NCI-H82 treated with DMSO at 0.1 percent for 48 hours (cell line): ENCODE data around the gene MFAP4.

Experiments
- DNase-seq: peaks from one replicate; lab custom pipeline; 2025; ENCODE audit not compliant: unreplicated experiment; lab: John Stamatoyannopoulos, UW

The MFAP4 gene

DNA sequence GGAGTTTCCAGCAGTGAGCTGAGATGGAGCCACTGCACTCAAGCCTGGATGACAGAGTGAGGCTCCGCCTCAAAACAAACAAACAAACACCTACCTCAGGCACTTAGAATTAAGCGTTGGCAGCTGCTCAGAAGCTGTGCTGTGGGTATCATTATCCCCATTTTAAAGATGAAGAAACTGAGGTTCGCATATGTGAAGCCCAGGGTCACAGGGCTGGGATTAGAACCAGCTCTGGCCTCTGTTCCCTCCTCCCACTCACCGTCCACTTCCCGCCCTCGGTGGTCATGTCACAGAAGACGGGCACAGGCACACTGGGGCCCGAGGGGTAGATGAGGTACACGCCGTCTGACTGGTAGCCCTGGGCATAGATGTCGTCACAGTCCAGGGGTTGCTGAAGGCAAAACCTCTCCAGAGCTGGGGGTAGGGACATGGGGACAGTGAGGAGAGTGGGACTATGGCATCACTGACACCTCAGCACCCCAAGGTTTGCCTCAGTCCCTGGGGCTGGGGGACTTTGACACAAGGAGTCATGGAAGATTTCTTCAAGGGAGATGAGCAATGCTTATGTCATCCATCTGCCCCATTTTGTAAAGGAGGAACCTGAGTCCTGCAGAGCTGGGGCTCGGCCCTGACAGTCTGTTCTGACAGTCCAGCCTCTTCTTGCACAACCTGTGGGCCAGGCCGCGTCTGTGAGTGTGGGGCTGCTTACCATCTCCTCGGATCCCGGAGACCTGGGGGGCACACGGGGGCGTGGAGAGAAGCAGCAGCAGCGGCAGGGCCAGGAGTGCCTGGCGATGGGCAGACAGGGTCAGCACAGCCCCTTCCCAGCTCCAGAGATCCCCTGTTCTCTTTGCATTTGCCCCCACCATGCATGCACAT, 700 bp downstream of the MFAP4 start:
- DNase-seq = no peak

DNA sequence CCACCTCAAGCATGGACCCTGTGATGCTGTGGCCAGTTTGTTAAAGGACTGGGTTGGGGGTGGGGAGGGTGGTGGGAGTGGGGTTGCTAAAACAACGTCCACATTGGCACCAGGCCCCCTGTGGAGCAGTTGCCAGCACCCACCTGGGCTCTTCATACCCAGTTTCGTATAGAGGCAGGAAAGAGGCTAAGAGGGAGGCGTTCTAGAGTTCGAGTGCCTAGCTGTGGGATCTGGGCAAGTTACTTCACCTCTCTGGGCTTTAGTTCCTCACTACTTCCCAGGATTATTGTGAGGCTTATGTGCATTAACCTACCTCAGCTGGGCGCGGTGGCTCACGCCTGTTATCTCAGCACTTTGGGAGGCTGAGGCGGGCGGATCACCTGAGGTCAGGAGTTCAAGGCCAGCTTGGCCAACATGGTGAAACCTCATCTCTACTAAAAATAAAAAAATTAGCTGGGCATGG, 1.4 kb downstream of the MFAP4 start:
- no peak for DNase-seq

DNA sequence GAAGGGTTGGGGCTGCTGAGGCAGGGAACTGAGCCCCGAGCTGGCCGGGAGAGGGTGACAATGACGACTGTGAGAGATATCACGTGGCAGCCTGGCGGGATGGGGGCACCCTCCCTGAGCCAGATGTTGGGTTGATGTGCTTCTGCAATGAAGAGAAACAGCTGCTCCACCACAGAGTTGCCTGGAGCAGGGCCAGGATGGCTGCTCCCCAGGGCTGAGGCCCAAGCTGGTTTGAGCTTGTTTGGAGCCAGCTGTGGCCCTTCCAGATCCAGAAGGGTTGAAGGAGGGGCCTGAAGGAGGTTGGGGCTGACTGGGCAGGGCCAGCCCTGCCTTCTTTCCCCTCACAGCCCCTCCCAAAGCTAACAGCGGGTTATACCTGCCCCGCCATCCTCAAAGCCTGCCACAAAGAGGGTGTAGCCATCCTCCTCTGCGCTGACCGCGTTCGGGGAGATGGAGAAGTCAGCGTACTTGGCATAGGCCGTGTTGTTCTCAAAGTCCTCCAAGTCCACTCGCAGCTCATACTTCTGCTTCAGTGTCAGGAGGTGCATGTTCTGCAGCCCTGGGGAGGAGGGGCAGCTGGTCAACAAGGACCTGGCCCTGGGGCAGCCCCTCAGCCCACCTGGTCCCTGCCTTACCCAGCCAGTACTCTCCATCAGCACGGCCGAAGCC, 2.1 kb downstream of the MFAP4 start:
- peak; percentile 49 for DNase-seq

GRCh38 chr17:19383681-19384470, 3.1 kb downstream of the MFAP4 start:
- no peak for DNase-seq

- DNase-seq = no peak
These were observed 4.2 kb downstream of the MFAP4 start for GRCh38 chr17:19382531-19383444.

GRCh38 chr17:19381741-19382444, 5.1 kb downstream of the MFAP4 start:
- no peak for DNase-seq

- DNase-seq = no peak
These were observed 5.6 kb downstream of the MFAP4 start for GRCh38 chr17:19381361-19381740.

GRCh38 chr17:19380481-19381301, 6.3 kb downstream of the MFAP4 start:
- DNase-seq = no peak

- DNase-seq = no peak
These were observed 7.5 kb downstream of the MFAP4 start for GRCh38 chr17:19379361-19380065.

- no peak for DNase-seq
These were observed 8.3 kb downstream of the MFAP4 start, which contains the start of gene MAPK7 for GRCh38 chr17:19378416-19379360. Gene MAPK7, plus strand, starts transcription at chr17:19378498. Its CDS starts 403 bp downstream, at chr17:19378901.

DNA sequence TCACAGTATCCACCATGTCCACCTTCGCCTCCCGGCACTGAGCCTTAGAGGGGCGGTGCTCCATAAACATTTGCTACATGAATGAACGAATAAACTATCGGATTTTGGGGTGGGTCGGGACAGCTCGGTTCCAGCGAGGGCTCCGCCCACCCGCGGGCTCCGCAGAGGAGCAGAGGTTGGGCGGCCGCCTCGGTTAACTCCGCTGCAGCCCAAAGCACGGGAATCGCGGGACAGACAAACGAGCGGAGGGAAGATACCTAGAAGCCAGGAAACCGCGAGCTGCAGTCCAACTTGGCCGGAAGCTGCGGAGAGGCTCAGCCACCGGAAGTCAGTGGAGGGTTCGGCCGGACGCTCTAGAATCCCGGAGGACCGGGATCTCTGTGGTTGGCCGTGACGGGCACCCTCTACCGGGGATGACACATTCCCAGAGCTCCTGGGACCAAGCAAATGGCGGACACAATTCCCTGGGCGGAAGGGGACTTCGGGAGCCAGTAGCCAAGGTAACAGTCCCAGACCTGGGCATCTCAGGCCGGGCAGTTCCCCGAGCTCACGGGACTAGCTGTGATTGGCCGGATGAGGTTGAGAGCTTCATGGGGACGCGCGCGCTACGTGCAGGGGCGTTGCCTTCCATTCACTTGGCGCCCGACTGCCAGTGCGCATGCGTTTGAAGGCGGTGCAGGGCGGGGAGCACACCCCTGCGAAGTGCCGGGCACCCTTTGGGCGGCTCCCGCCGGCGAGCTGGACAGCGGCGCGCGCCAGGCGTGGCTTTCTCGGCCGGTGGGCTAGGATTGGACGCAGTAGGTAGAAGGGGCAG, 9.2 kb downstream of the MFAP4 start:
- peak; percentile 100 for DNase-seq

DNA sequence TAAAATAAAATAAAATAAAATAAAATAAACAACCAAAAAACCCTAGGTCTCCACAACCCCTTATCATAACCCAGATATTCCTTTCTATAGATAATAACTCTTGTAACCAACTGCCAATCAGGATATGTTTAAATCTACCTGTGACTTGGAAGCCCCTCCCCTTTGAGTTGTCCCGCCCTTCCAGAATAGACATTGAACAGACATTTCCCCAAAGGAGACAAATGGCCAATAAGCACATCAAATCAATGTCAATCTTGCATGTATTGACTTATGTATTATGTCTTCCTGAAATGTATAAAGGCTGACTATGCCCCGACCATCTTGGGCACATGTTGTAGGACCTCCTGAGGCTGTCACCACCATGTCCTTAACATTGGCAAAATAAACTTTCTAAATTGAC, 10.2 kb downstream of the MFAP4 start:
- no peak for DNase-seq

GRCh38 chr17:19375732-19376131, 11.3 kb downstream of the MFAP4 start:
- no peak for DNase-seq

DNA sequence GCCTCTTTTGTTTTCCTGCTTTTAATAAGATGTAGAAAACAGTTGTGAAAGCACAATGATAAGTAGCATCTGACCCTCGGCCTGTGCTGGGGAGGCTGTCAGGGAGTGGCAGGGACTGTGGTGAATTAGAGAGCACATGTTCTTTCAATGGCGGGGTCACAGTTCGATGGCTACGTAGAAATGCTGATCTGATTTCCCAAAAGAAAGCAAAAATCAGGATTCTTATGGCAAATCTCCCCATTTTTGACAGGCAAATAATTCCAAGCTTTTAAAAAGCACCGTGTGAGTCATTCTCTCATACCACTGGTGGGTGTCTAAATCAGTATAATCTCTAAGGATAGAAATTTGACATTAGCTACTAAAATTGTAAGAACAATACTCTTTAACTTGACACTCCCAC, 12.9 kb downstream of the MFAP4 start:
- no peak for DNase-seq

GRCh38 chr17:19372866-19373504, 14.0 kb downstream of the MFAP4 start:
- DNase-seq = no peak

DNA sequence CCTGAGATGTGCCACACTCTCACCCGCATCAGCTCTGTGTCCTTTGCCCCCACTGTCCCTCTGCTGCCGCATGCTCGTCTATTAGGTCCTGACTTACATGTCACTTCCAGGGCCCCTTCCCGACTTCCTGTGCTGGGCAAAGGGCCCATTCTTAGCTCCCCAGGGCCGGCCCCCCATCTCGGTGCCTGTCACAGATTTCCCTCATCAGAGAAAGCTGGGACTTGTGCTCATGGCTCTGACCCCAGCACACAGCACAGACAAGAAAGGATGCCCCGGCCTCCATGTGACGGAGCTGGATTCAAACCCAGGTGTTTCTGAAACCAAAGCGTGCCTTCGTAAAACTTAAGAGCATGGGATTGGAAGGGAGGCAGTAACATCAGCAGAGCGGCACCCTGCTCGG, 14.6 kb downstream of the MFAP4 start:
- no peak for DNase-seq
